Erythroblast (primary cell): ENCODE data around the gene WAC.
"Not testable (repeated sequence)": the region's sequence is repeated elsewhere in the genome, so short reads cannot be mapped to it uniquely, and the experiment has no call there.

Experiments used
- DNase-seq, 2 experiments: peaks; one replicate each; lab custom pipeline; 2025; lab: John Stamatoyannopoulos, UW
- GATA1 ChIP-seq: IDR thresholded peaks from 2 replicates; pipeline ENCODE4 v1.6.1; 2011; ENCODE audit warnings: low read depth, mild to moderate bottlenecking, control low read depth, low read length, moderate library complexity
- POLR2A ChIP-seq: IDR thresholded peaks from 2 replicates; pipeline ENCODE4 v1.6.1; 2011; ENCODE audit warnings: mild to moderate bottlenecking, low read length

The WAC gene

GRCh38 chr10:28508304-28508925 lies 24.5 kb upstream of the WAC start:
- TF ChIP-seq POLR2A (no peak), GATA1 (no peak)
- no peak for DNase-seq

GRCh38 chr10:28509286-28509685 lies 23.6 kb upstream of the WAC start:
- DNase-seq, result no peak
- TF ChIP-seq POLR2A, result no peak

- DNase-seq, result no peak
- TF ChIP-seq POLR2A, result no peak
- TF ChIP-seq GATA1, result no peak
Observed at GRCh38 chr10:28514648-28515047, 18.3 kb upstream of the WAC start.

- no peak for DNase-seq
- TF ChIP-seq POLR2A, result no peak
- TF ChIP-seq GATA1, result no peak
Observed at GRCh38 chr10:28520346-28520745, 12.6 kb upstream of the WAC start.

GRCh38 chr10:28520828-28521227 lies 12.1 kb upstream of the WAC start:
- DNase-seq, result not testable (repeated sequence)

- DNase-seq, result not testable (repeated sequence)
Observed at GRCh38 chr10:28521961-28522360, 11.0 kb upstream of the WAC start.

- no peak for DNase-seq
- TF ChIP-seq GATA1 (no peak), POLR2A (no peak)
Observed at GRCh38 chr10:28523725-28524252, 9.1 kb upstream of the WAC start.

- TF ChIP-seq POLR2A (no peak), GATA1 (no peak)
- DNase-seq, result no peak
Observed at GRCh38 chr10:28530751-28531150, 2.2 kb upstream of the WAC start.

GRCh38 chr10:28533186-28533564 lies 257 bp downstream of the WAC start:
- TF ChIP-seq POLR2A (no peak), GATA1 (no peak)
- no peak for DNase-seq

- DNase-seq, result peak; percentile 79 to 84
- TF ChIP-seq GATA1 (no peak), POLR2A (no peak)
Observed at GRCh38 chr10:28533571-28534304, 820 bp downstream of the WAC start.

- TF ChIP-seq GATA1, result no peak
- no peak for TF ChIP-seq POLR2A
- no peak for DNase-seq
Observed at GRCh38 chr10:28535846-28536245, 2.9 kb downstream of the WAC start.

GRCh38 chr10:28538595-28538994 lies 5.7 kb downstream of the WAC start:
- DNase-seq, result no peak
- TF ChIP-seq POLR2A (no peak), GATA1 (no peak)

GRCh38 chr10:28540145-28540544 lies 7.2 kb downstream of the WAC start:
- TF ChIP-seq POLR2A (no peak), GATA1 (no peak)
- DNase-seq, result no peak

GRCh38 chr10:28541717-28542365 lies 8.9 kb downstream of the WAC start:
- DNase-seq, result no peak
- no peak for TF ChIP-seq GATA1
- TF ChIP-seq POLR2A, result no peak

- peak; percentile 19 for TF ChIP-seq POLR2A
- no peak for TF ChIP-seq GATA1
- DNase-seq, result no peak
Observed at GRCh38 chr10:28542728-28543127, 9.8 kb downstream of the WAC start.
